ENCODE results near the gene HOXD3. TPM values are rescaled to one million over a fixed set of nuclear protein-coding genes. Genes with fewer than 3 reads are reported as not detected.

The HOXD3 gene
- total RNA-seq, 1 donor from 2014 or later: 1.5 TPM

DNA sequence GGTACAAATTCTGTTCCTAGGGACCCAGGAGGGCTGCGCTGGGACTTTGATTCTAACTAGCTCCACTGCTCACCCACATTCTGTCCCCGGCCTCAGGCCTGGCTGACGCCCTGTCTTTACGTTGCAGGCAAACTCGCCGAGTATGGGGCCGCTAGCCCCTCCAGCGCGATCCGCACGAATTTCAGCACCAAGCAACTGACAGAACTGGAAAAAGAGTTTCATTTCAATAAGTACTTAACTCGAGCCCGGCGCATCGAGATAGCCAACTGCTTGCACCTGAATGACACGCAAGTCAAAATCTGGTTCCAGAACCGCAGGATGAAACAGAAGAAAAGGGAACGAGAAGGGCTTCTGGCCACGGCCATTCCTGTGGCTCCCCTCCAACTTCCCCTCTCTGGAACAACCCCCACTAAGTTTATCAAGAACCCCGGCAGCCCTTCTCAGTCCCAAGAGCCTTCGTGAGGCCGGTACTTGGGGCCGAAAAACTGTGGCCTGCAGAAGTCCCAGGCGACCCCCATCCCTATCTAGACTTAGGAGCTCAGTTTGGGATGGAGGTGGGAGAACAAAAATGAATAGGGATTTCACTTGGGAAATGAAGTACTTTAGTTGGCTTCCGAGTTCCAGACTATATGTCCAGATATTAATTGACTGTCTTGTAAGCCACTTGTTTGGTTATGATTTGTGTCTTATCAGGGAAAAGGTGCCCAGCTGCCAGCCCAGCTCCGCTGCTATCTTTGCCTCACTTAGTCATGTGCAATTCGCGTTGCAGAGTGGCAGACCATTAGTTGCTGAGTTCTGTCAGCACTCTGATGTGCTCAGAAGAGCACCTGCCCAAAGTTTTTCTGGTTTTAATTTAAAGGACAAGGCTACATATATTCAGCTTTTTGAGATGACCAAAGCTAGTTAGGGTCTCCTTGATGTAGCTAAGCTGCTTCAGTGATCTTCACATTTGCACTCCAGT lies 32.9 kb downstream of the HOXD3 start:
- H3K27ac Mint-ChIP-seq (ENCODE audit: unreplicated experiment): no peak overlapping the region
- H3K4me1 Mint-ChIP-seq: peaks cover 7% of the 10 kb centered on the region

DNA sequence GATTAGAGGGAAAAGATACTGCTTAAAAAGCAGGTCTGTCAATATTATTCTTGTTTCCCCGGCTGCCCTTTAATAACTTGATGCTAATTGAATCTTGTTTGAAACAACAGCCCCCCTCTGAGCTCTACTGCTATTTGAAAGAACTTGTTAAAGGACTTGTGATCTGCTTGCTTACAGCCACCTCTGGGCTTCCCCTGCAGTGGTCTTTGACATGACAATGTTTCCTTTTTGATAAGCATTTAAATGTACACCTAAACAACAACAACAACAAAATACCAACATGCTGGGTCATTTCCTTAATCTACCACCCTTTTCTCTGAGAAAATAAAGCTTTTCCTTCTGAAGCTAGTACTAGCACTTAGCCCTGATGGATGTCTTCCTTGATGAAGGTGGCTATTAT lies 35.2 kb downstream of the HOXD3 start:
- DNase-seq (ENCODE audit: low read depth, low spot score): no peak
- Mint-ChIP-seq H3K27me3 (ENCODE audit: low read depth) (peaks cover 89% of the 10 kb centered on the region), H3K36me3 (ENCODE audit: low read depth) (no peaks in the 10 kb centered on the region), H3K4me3 (no peak overlapping the region), H3K9me3 (peaks cover 2% of the 10 kb centered on the region), H3K4me1 (peaks cover 7% of the 10 kb centered on the region), H3K27ac (ENCODE audit: unreplicated experiment) (no peak overlapping the region)
- TF ChIP-seq, protein P1, sequence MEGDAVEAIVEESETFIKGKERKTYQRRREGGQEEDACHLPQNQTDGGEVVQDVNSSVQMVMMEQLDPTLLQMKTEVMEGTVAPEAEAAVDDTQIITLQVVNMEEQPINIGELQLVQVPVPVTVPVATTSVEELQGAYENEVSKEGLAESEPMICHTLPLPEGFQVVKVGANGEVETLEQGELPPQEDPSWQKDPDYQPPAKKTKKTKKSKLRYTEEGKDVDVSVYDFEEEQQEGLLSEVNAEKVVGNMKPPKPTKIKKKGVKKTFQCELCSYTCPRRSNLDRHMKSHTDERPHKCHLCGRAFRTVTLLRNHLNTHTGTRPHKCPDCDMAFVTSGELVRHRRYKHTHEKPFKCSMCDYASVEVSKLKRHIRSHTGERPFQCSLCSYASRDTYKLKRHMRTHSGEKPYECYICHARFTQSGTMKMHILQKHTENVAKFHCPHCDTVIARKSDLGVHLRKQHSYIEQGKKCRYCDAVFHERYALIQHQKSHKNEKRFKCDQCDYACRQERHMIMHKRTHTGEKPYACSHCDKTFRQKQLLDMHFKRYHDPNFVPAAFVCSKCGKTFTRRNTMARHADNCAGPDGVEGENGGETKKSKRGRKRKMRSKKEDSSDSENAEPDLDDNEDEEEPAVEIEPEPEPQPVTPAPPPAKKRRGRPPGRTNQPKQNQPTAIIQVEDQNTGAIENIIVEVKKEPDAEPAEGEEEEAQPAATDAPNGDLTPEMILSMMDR (conservative IDR thresholded peaks at IDR 0.05): no peak

More for the DNA sequence above, 32.9 kb downstream of the HOXD3 start:
- no peak for DNase-seq (ENCODE audit: low read depth, low spot score)
- TF ChIP-seq, protein P1 (conservative IDR thresholded peaks at IDR 0.05): no peak
- peaks cover 96% of the 10 kb centered on the region for H3K27me3 Mint-ChIP-seq (ENCODE audit: low read depth)
- H3K4me3 Mint-ChIP-seq: peak overlapping the region; percentile 42
- no peaks in the 10 kb centered on the region for H3K36me3 Mint-ChIP-seq (ENCODE audit: low read depth)
- no peaks in the 10 kb centered on the region for H3K9me3 Mint-ChIP-seq

DNA sequence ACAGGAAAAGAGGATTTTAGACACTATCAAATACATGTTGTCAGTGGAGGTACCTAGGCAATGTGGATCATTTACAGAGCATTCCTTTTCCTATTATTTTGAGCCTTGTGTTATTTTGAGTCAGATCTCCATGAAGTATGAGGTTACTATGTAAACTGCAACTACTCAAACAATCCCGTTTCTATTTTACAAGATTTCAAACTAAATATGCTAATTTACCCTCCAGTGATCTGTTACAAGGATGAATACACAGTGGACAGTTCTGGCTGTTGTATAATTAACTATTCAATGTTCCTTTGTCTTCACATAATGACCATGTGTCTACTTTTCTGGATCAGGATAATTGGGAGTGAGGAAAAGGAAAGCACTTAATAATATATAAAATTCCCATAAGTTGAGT lies 35.9 kb downstream of the HOXD3 start:
- DNase-seq (ENCODE audit: low read depth, low spot score): no peak
- Mint-ChIP-seq H3K4me1 (peaks cover 2% of the 10 kb centered on the region), H3K9me3 (peaks cover 2% of the 10 kb centered on the region), H3K4me3 (no peak overlapping the region), H3K27ac (ENCODE audit: unreplicated experiment) (no peak overlapping the region), H3K27me3 (ENCODE audit: low read depth) (peaks cover 89% of the 10 kb centered on the region), H3K36me3 (ENCODE audit: low read depth) (no peaks in the 10 kb centered on the region)
- TF ChIP-seq, protein P1 (conservative IDR thresholded peaks at IDR 0.05): no peak

DNA sequence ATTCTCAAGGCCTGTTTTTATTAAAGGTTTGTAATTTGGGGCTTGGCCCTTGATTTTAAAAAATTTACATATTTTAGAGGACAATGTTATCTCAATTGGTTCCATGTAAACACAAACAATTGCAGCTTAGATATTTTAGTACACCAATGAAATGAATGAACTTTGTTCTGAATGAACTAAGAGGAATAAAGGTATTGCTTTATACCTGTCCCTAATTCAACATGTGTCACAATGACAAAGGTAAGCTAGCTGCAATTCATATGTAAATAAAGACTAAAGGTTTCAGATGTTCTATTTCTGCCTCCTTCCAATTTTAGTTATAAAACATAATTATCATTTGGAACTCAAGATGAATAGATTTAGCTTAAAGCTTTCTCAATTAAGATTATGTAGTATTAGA lies 42.8 kb downstream of the HOXD3 start:
- no peak overlapping the region for H3K27ac Mint-ChIP-seq (ENCODE audit: unreplicated experiment)
- DNase-seq (ENCODE audit: low read depth, low spot score): no peak
- H3K4me3 Mint-ChIP-seq: no peak overlapping the region
- peaks cover 2% of the 10 kb centered on the region for H3K9me3 Mint-ChIP-seq
- H3K36me3 Mint-ChIP-seq (ENCODE audit: low read depth): no peaks in the 10 kb centered on the region
- peaks cover 65% of the 10 kb centered on the region for H3K27me3 Mint-ChIP-seq (ENCODE audit: low read depth)
- TF ChIP-seq, protein P1 (conservative IDR thresholded peaks at IDR 0.05): no peak
- H3K4me1 Mint-ChIP-seq: no peaks in the 10 kb centered on the region

DNA sequence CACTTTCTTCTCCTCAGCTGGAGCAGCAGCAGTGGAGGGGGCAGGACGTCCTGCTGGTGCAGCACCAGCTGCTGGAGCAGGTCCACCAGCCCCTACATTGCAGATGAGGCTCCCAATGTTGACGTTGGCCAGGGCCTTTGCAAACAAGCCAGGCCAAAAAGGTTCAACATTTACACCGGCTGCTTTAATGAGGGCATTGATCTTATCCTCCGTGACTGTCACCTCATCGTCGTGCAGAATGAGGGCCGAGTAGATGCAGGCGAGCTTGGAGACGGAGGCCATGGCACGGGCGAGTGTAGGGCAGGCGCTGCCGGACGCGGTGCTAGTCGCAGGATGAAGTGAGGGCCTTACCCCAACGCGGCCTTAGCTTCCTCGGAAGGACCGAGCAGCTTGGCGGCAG lies 43.9 kb downstream of the HOXD3 start:
- no peaks in the 10 kb centered on the region for H3K9me3 Mint-ChIP-seq
- no peaks in the 10 kb centered on the region for H3K4me1 Mint-ChIP-seq
- DNase-seq (ENCODE audit: low read depth, low spot score): no peak
- no peak overlapping the region for H3K4me3 Mint-ChIP-seq
- H3K27me3 Mint-ChIP-seq (ENCODE audit: low read depth): peaks cover 60% of the 10 kb centered on the region
- H3K27ac Mint-ChIP-seq (ENCODE audit: unreplicated experiment): no peak overlapping the region
- no peaks in the 10 kb centered on the region for H3K36me3 Mint-ChIP-seq (ENCODE audit: low read depth)
- TF ChIP-seq, protein P1 (conservative IDR thresholded peaks at IDR 0.05): no peak

Measured in neural crest cell (in vitro differentiated cells).